BJ (cell line): ENCODE data around the gene MVD. TPM values are rescaled to one million over a fixed set of nuclear protein-coding genes. Genes with fewer than 3 reads are reported as not detected.
"Not testable (repeated sequence)": the region's sequence is repeated elsewhere in the genome, so short reads cannot be mapped to it uniquely, and the experiment has no call there.

Experiments
- CTCF ChIA-PET: fragments of 350-600 bp; formaldehyde crosslinking; extraction: SDS; loops from one replicate; lab custom pipeline; 2021; ENCODE audit warnings: antibody characterized with exemption, inconsistent platforms; lab: Yijun Ruan, JAX
- POLR2A ChIA-PET: fragments of 300-600 bp; sonication (Branson Sonifier 250); formaldehyde crosslinking; extraction: SDS; loops from one replicate; lab custom pipeline; 2021; ENCODE audit warnings: antibody characterized with exemption; lab: Charles Lee
- DNase-seq: peaks from one replicate; pipeline ENCODE4 v3.0.0-alpha.2; 2011; ENCODE audit warnings: low read depth
- H3K27me3 ChIP-seq: 2 replicates; pipeline ENCODE4 v1.6.0; 2011; ENCODE audit warnings: low read length; ENCODE audit not compliant: control insufficient read depth, insufficient read depth
- H3K36me3 ChIP-seq: 2 replicates; pipeline ENCODE4 v1.5.1; 2011; ENCODE audit warnings: low read length; ENCODE audit not compliant: control insufficient read depth, insufficient read depth
- H3K4me3 ChIP-seq: 2 replicates; pipeline ENCODE4 v1.5.1; 2011; ENCODE audit warnings: low read depth, mild to moderate bottlenecking, control low read depth, low read length
- CTCF ChIP-seq: IDR thresholded peaks from 2 replicates; pipeline ENCODE4 v1.5.1; 2011; ENCODE audit warnings: low read depth, mild to moderate bottlenecking, control low read depth, inconsistent platforms, low read length, moderate library complexity; ENCODE audit not compliant: insufficient read depth
- polyA plus RNA-seq: library from polyadenylated mRNA; depleted of rRNA; stranded (reverse); fragments of >200 nt; gene quantifications from 2 replicates; pipeline ENCODE4 v1.2.3, GENCODE V29; 2011

Gene MVD
- polyA plus RNA-seq, 1 experiment, result 17.4 TPM

- DNase-seq, result no peak
- TF ChIP-seq CTCF, result no peak
- peaks cover 20% of the 10 kb centered on the region for H3K36me3 ChIP-seq
- no peak overlapping the region for H3K4me3 ChIP-seq
- ChIA-PET CTCF (no interaction called here), POLR2A (no interaction called here)
- H3K27me3 ChIP-seq, result no peaks in the 10 kb centered on the region
Observed at GRCh38 chr16:88613911-88614817, 48.7 kb downstream of the MVD start.

- H3K4me3 ChIP-seq, result no peak overlapping the region
- H3K27me3 ChIP-seq, result no peaks in the 10 kb centered on the region
- ChIA-PET CTCF (interaction anchor here (1.1 kb wide), 1 partner anchor 18 kb away, joined by 3 read pairs; no protein-coding TSS in a partner anchor), POLR2A (no interaction called here)
- no peak for TF ChIP-seq CTCF
- H3K36me3 ChIP-seq, result peaks cover 22% of the 10 kb centered on the region
- no peak for DNase-seq
Observed at GRCh38 chr16:88613293-88613692, 49.6 kb downstream of the MVD start.

GRCh38 chr16:88610909-88611812 is 51.7 kb downstream of the MVD start:
- Histone ChIP-seq H3K36me3 (peaks cover 20% of the 10 kb centered on the region), H3K27me3 (no peaks in the 10 kb centered on the region), H3K4me3 (no peak overlapping the region)
- no peak for DNase-seq
- POLR2A ChIA-PET, result no interaction called here
- CTCF ChIA-PET, result no interaction called here
- no peak for TF ChIP-seq CTCF

DNA sequence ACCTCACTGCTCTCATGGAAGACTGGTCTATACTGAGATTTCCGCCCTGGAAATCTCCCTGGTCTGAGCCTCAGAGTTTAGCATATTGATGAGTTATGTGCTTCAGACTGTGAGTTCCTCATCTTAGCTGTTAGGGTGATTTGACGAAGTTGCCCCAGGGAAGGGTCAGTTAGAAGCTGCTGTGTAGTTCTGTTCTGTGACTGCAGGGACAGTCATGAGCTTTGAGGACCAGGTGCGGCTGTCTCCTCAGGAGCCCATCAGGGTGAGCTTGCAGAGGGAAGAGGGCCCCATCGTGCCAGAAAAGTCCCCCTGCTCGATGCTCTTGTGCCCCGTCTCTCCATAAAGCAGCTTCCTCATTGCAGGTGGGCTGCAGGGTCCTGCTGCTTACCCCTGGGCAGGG is 52.8 kb downstream of the MVD start:
- TF ChIP-seq CTCF, result peak; percentile 10; the same call in 1 of the 2 replicates
- Histone ChIP-seq H3K27me3 (no peaks in the 10 kb centered on the region), H3K4me3 (no peak overlapping the region), H3K36me3 (peaks cover 26% of the 10 kb centered on the region)
- POLR2A ChIA-PET, result no interaction called here
- no peak for DNase-seq
- CTCF ChIA-PET, result interaction anchor here (1.1 kb wide), 1 partner anchor 17 kb away, joined by 3 read pairs; no protein-coding TSS in a partner anchor

- CTCF ChIA-PET, result interaction anchor here (0.7 to 1.1 kb wide), 2 partner anchors 16 to 47 kb away, joined by 3 read pairs; no protein-coding TSS in a partner anchor
- POLR2A ChIA-PET, result not testable (repeated sequence)
- H3K36me3 ChIP-seq, result peaks cover 29% of the 10 kb centered on the region
Observed at GRCh38 chr16:88609426-88609825, 53.5 kb downstream of the MVD start.

More at GRCh38 chr16:88609426-88609825, 53.5 kb downstream of the MVD start:
- H3K27me3 ChIP-seq, DNase-seq, H3K4me3 ChIP-seq: not testable (repeated sequence)
